HEK293 (cell line): Measurements from ENCODE around the gene PREX1.
A peak's percentile ranks its signal among the peaks of the same experiment; 100 is the strongest.
"Not testable (repeated sequence)": the region's sequence is repeated elsewhere in the genome, so short reads cannot be mapped to it uniquely, and the experiment has no call there.

ENCODE experiments used
- CTCF ChIA-PET: fragments of 350-600 bp; formaldehyde crosslinking; extraction: SDS; loops from one replicate; lab custom pipeline; 2021; ENCODE audit warnings: antibody characterized with exemption; lab: Yijun Ruan, JAX
- POLR2A ChIA-PET: fragments of 300-600 bp; formaldehyde crosslinking; extraction: SDS; loops from one replicate; lab custom pipeline; 2020; ENCODE audit warnings: antibody characterized with exemption, inconsistent platforms; lab: Yijun Ruan, JAX
- H3K27ac ChIP-seq: fragments of 200-500 bp; sonication (Bioruptor generic); 2 replicates; pipeline ENCODE4 v1.5.1; 2014; ENCODE audit warnings: low read depth, low read length, control low read depth, inconsistent platforms; ENCODE audit errors: extremely low read depth
- H3K36me3 ChIP-seq, 2 experiments: fragments of 200-500 bp in 1 of 2; sonication (Bioruptor generic) in 1 of 2; 1 replicate in 1 of 2; 2 replicates in 1 of 2; pipeline ENCODE4 v1.5.1; 2014 to 2017; ENCODE audit warnings: inconsistent platforms in 2 of 2, low read length in 2 of 2; ENCODE audit not compliant: control insufficient read depth in 2 of 2, insufficient read depth in 1 of 2
- H3K4me1 ChIP-seq: fragments of 200-500 bp; sonication (Bioruptor generic); 2 replicates; pipeline ENCODE4 v1.5.1; 2014; ENCODE audit warnings: mild to moderate bottlenecking, low read length, inconsistent platforms; ENCODE audit not compliant: control insufficient read depth, insufficient read depth
- H3K4me3 ChIP-seq: 2 replicates; pipeline ENCODE4 v1.5.1; 2011; ENCODE audit warnings: low read depth, mild to moderate bottlenecking, control low read depth, low read length, moderate library complexity
- H3K9me3 ChIP-seq: fragments of 200-500 bp; sonication (Bioruptor generic); 2 replicates; pipeline ENCODE4 v1.5.1; 2014; ENCODE audit warnings: low read depth, low read length, inconsistent platforms; ENCODE audit not compliant: control insufficient read depth, insufficient read depth
- ATF2 ChIP-seq: fragments of 450-650 bp; formaldehyde crosslinking; IDR thresholded peaks from 2 replicates; pipeline ENCODE4 v1.5.1; 2016; ENCODE audit warnings: missing biosample characterization, missing genetic modification characterization, low read depth
- GLIS1 ChIP-seq: fragments of 450-650 bp; formaldehyde crosslinking; IDR thresholded peaks from 2 replicates; pipeline ENCODE4 v1.5.1; 2016; ENCODE audit warnings: missing biosample characterization, missing genetic modification characterization
- OSR2 ChIP-seq: fragments of 450-650 bp; formaldehyde crosslinking; IDR thresholded peaks from 2 replicates; pipeline ENCODE4 v1.5.1; 2016; ENCODE audit warnings: missing biosample characterization, missing genetic modification characterization
- PRDM1 ChIP-seq: fragments of 450-650 bp; formaldehyde crosslinking; IDR thresholded peaks from 2 replicates; pipeline ENCODE4; 2016; ENCODE audit warnings: missing biosample characterization, missing genetic modification characterization
- SETDB1 ChIP-seq: IDR thresholded peaks from one replicate; pipeline ENCODE4 v1.6.1; 2017; ENCODE audit warnings: mild to moderate bottlenecking, low read length, moderate library complexity, mixed read lengths; ENCODE audit not compliant: insufficient read length
- TSHZ1 ChIP-seq: fragments of 450-650 bp; formaldehyde crosslinking; IDR thresholded peaks from 2 replicates; pipeline ENCODE4 v1.5.1; 2016; ENCODE audit warnings: missing biosample characterization, missing genetic modification characterization, borderline replicate concordance
- ZNF121 ChIP-seq: fragments of 450-650 bp; formaldehyde crosslinking; IDR thresholded peaks from 2 replicates; pipeline ENCODE4 v1.5.1; 2016; ENCODE audit warnings: missing biosample characterization, missing genetic modification characterization
- ZNF132 ChIP-seq: fragments of 450-650 bp; formaldehyde crosslinking; IDR thresholded peaks from 2 replicates; pipeline ENCODE4 v1.5.1; 2017; ENCODE audit warnings: missing biosample characterization, missing genetic modification characterization, borderline replicate concordance
- ZNF157 ChIP-seq: fragments of 450-650 bp; formaldehyde crosslinking; IDR thresholded peaks from 2 replicates; pipeline ENCODE4 v1.5.1; 2016; ENCODE audit warnings: missing biosample characterization, missing genetic modification characterization
- ZNF16 ChIP-seq: fragments of 450-650 bp; formaldehyde crosslinking; IDR thresholded peaks from 2 replicates; pipeline ENCODE4 v1.5.1; 2016; ENCODE audit warnings: low read depth, missing biosample characterization, missing genetic modification characterization
- ZNF311 ChIP-seq: fragments of 450-650 bp; formaldehyde crosslinking; IDR thresholded peaks from 2 replicates; pipeline ENCODE4 v1.5.1; 2017; ENCODE audit warnings: missing biosample characterization, missing genetic modification characterization, borderline replicate concordance
- ZNF362 ChIP-seq: fragments of 450-650 bp; formaldehyde crosslinking; IDR thresholded peaks from 2 replicates; pipeline ENCODE4 v1.5.1; 2016; ENCODE audit warnings: missing biosample characterization, missing genetic modification characterization
- ZNF629 ChIP-seq: fragments of 450-650 bp; formaldehyde crosslinking; IDR thresholded peaks from 2 replicates; pipeline ENCODE4 v1.5.1; 2017; ENCODE audit warnings: missing biosample characterization, missing genetic modification characterization
- ZNF791 ChIP-seq: fragments of 450-650 bp; formaldehyde crosslinking; IDR thresholded peaks from 2 replicates; pipeline ENCODE4 v1.5.1; 2016; ENCODE audit warnings: missing biosample characterization, missing genetic modification characterization
- TF ChIP-seq, protein P1 (sequence below): fragments of 450-650 bp; formaldehyde crosslinking; IDR thresholded peaks from 2 replicates; pipeline ENCODE4 v1.5.1; 2016; ENCODE audit warnings: missing biosample characterization, missing genetic modification characterization

Gene PREX1

GRCh38 chr20:48844996-48845395, 17.2 kb upstream of the PREX1 start (continued):
- TF ChIP-seq TSHZ1 (tag by site-specific recombination): no peak
- TF ChIP-seq ATF2: no peak
- no peak for TF ChIP-seq ZNF157 (tag by site-specific recombination)
- no peak for TF ChIP-seq SETDB1

DNA sequence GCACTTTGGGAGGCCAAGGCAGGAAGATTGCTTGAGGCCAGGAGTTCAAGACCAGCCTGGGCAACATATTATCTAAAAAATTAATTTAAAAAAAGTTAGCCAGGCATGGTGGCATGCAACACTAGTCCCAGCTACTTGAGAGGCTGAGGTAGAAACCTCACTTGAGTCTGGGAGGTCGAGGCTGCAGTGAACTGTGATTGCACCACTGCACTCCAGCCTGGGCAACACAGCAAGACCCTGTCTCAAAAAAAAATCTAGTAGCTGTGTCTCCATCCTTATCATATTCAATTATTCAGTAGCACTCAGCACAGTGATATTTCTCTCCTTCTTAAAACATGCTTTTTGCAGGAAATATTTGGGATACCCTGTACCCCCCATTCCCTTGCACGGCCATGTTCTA, 16.1 kb upstream of the PREX1 start:
- H3K27ac ChIP-seq, POLR2A ChIA-PET, H3K4me3 ChIP-seq, H3K9me3 ChIP-seq, H3K36me3 ChIP-seq, H3K4me1 ChIP-seq: not testable (repeated sequence)
- 0 out of 2 replicates have a peak, but pooled peaks have one; percentile 17 for TF ChIP-seq ZNF121 (tag by site-specific recombination)
- CTCF ChIA-PET: interaction anchor here (2.0 kb wide), 1 partner anchor 186 kb away, joined by 5 read pairs; no protein-coding TSS in a partner anchor

GRCh38 chr20:48843057-48843806, 15.4 kb upstream of the PREX1 start:
- Histone ChIP-seq H3K4me1 (no peaks in the 10 kb centered on the region), H3K36me3 (no peaks in the 10 kb centered on the region), H3K4me3 (no peak overlapping the region), H3K9me3 (no peaks in the 10 kb centered on the region), H3K27ac (no peak overlapping the region)
- CTCF ChIA-PET: interaction anchor here (2.0 kb wide), 1 partner anchor 186 kb away, joined by 5 read pairs; no protein-coding TSS in a partner anchor
- POLR2A ChIA-PET: no interaction called here
- TF ChIP-seq ZNF132 (tag by site-specific recombination) (no peak), ZNF311 (tag by site-specific recombination) (no peak), ZNF16 (tag by site-specific recombination) (peak; percentile 86; the same call in 1 of the 2 replicates)

GRCh38 chr20:48841875-48842529, 14.2 kb upstream of the PREX1 start:
- TF ChIP-seq OSR2 (tag by site-specific recombination) (peak; percentile 73), ZNF362 (tag by site-specific recombination) (peak; percentile 54; the same call in 1 of the 2 replicates), GLIS1 (tag by site-specific recombination) (peak; percentile 32; the same call in 1 of the 2 replicates), ZNF791 (no peak), ZNF629 (tag by site-specific recombination) (peak; percentile 65), ZNF121 (tag by site-specific recombination) (no peak), TSHZ1 (tag by site-specific recombination) (0 out of 2 replicates have a peak, but pooled peaks have one; percentile 15), PRDM1 (tag by site-specific recombination) (peak; percentile 36; the same call in 1 of the 2 replicates)
- TF ChIP-seq, protein P1, sequence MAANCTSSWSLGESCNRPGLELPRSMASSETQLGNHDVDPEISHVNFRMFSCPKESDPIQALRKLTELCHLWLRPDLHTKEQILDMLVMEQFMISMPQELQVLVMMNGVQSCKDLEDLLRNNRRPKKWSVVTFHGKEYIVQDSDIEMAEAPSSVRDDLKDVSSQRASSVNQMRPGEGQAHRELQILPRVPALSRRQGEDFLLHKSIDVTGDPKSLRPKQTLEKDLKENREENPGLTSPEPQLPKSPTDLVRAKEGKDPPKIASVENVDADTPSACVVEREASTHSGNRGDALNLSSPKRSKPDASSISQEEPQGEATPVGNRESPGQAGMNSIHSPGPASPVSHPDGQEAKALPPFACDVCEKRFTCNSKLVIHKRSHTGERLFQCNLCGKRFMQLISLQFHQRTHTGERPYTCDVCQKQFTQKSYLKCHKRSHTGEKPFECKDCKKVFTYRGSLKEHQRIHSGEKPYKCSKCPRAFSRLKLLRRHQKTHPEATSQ: no peak
- ChIA-PET CTCF (interaction anchor here (0.6 to 1.7 kb wide), 2 partner anchors 185 to 1451 kb away, joined by 3 to 5 read pairs; no protein-coding TSS in a partner anchor), POLR2A (no interaction called here)
- H3K27ac ChIP-seq: no peak overlapping the region
- H3K4me1 ChIP-seq: no peaks in the 10 kb centered on the region
- no peaks in the 10 kb centered on the region for H3K9me3 ChIP-seq
- no peak overlapping the region for H3K4me3 ChIP-seq
- no peaks in the 10 kb centered on the region for H3K36me3 ChIP-seq
